HPDE6-E6E7 (cell line): ENCODE results near the gene SUB1.
A peak's percentile ranks its signal among the peaks of the same experiment; 100 is the strongest.
"Not testable (repeated sequence)": the region's sequence is repeated elsewhere in the genome, so short reads cannot be mapped to it uniquely, and the experiment has no call there.

Source experiments
- DNase-seq: peaks from one replicate; pipeline ENCODE4 v3.0.0; 2011; ENCODE audit warnings: missing footprints; ENCODE audit errors: extremely low spot score

The SUB1 gene

DNA sequence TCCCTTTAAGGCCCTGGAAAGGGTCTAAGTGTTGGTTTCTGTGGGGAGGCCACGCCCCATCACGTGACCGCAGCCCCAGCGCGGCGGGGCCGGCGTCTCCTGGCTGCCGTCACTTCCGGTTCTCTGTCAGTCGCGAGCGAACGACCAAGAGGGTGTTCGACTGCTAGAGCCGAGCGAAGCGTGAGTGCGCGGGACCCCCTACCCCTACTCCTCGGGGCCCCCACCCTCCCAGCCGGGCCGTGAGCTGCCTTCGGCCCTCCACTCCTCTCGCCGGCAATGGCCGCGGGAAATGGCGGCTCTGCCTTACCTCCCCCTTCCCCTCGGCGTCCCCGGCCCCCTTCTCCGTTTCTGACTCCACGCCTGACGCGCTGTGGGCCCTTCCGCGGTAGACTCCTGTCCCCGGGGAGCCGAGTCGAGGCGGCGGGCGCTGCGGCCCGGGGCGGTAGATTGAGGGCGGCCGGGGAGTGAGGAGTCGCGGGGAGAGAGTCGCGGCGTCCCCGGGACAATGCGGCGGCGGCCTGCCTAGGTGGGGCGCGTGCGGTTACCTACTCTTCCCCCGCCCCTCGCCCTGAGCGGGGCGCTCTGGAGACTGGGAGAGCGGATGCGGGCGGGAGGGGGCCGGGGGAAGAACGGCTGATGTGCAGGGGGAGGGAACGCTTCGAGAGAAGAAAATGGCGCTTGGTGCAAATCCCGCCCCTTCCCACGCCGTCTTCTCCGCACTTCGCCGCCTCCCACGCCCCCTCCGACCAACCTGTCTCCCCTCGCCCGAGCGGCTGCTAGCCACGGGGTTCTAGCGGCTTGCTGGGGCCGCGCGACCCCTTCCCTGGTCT, at the start of gene SUB1:
SUB1 (plus strand) TSS at position 112 of the 830 bp plus-strand sequence. CDS start 2,956 bp downstream, outside the sequence.
- peak; percentile 94 for DNase-seq

DNA sequence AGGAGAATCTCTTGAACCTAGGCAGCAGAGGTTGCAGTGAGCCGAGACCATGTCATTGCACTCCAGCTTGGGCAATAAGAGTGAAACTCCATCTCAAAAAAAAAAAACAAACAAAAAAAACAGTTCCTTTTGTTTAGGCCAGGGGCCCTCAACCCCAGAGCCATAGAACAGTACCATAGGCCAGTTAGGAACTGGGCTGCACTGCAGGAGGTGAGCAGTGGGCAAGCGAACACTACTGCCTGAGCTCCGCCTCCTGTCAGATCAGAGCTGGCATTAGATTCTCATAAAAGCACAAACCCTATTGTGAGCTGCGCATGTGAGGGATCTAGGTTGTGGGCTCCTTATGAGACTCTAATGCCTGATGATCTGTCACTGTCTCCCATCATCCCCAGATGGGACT, 49.1 kb upstream of the SUB1 start:
- no peak for DNase-seq

DNA sequence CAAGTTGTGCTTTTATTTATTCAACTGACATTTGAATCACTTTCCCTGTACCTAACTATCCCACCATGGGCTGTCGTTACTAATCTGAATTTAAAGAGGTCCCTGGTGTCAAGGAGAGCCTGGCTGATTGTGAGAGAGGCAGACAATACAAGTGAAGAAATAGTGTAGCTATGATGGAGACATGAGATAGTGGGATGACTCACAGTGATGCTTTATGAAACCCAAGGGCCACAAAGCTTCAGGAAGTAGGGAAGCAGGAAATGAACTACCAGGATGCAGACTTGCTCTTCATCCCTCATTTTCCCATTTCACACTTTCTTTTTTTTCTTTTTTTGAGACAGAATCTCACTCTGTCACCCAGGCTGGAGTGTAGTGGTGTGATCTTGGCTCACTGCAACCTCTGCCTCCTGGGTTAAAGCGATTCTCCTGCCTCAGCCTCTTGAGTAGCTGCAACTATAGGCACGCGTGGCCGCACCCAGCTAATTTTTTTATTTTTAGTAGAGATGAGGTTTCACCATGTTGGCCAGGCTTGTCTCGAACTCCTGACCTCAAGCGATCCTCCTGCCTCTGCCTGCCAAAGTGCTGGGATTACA, 47.8 kb upstream of the SUB1 start:
- peak; percentile 35 for DNase-seq

DNA sequence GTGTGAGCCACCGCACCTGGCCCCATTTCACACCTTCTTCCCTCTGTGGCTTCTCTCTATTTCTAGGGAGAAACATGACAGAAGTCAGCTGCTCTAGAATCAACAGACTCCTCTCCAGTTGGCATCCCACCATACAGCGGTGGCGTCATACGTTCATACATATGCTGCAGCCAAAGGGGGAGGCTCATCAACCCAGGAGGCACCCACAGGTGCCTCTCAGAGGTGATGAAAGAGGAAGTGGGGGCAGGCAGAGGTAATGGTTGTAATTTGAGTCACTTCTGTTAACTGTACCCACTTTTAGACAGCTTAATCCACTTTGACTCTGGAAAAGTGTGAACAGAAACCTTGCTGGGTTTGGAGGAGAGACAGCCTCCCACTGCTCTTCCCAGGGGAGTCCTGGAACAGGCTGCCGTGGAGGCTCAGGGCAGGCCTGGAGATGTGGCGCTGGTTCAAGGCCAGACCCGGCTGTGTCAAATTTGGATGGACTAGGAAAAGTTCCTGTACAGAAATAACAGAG, 47.3 kb upstream of the SUB1 start:
- no peak for DNase-seq

DNA sequence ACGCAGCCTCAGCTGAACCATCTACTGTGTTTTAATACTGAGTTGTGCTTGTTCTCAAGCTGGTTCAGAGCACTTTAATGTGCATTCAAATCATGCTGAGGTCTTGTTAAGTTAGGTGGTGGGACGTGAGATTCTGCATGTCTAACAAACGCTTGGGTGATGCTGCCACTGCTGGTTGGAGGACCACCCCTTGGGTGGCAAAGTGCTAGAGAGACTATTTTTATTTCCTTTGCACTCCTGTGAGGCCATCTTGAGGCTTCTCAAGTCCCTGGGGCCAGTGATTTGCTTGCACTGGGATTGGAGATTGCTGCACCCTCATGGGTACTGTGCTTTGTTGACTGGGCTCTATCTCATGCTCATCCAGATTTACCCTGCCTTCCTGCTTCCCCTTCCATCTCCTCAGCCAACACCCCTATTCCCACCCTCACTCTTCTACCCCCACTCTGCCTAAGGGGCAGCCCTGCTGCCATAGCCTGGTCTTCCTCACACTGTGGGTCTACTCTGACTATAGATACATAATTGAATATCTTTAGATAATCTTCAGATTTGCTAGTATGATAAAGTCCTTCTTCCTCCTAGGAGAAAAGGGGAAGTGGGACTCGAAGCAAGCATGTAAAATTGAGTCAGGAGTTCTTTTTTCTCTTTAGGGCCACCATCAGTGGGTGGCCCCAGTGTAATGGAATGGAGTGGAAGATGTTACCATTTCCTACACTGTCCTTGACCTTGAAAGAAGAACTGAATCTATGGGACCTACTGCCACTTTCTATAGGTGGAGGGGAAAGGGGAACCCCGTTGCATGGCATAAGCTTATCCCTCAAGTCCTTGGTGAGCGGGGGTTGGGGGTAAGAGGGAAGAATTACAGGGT, 45.1 kb upstream of the SUB1 start:
- DNase-seq: no peak

DNA sequence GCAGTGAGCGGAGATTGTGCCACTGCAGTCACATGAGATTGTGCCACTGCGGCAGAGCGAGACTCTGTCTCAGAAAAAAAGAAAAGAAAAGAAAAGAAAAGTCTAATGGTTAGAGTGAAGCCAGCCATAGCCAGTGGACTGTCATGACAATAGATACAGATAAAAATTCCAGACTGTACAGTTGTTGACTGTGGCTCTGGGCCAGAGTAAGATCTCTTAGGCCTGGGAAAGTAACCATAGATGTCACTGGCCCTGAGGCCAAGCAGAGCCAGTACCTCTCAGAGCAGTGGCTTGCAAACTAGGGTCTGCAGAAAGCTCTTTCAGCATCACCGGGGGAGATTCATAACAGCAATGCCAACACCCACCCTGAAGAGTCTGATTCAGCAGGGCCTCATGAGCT, 44.1 kb upstream of the SUB1 start:
- DNase-seq: no peak

DNA sequence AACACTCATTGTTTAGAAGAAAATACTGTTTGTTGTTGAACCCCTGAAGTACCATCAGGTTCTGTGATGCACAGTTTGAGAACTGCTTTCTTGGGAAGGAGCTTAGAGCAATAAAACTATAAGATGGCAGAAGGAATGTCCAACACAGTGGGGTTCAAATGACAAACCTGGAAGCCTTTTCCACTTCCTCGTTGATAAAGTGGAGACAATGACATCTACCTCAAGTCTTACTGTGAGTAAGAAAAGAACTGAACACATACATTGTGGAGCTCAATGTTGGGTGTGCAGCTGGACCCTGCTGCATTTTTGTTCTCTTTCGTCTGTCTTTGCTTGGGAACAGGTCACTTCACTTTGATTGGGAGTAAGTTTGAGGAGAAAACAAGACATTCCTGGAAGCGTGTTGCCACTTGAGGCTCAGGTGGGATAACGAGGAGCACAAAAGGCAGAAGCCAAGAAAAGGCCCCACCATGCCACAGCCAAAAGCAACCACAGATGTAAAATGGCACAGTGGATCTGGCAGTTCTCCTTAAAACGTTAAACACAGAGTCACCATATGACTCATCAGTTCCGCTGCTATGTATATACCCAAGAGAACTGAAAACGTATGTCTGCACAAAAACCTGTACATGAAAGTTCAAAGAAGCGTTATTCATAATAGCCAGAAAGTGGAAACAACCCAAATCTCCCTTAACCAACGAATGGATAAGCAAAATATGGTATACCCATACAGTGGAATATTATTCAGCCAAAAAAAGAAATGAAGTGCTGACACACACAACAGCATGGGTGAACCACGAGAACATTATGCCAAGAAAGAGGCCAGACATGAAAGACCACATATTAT, 42.9 kb upstream of the SUB1 start:
- no peak for DNase-seq

DNA sequence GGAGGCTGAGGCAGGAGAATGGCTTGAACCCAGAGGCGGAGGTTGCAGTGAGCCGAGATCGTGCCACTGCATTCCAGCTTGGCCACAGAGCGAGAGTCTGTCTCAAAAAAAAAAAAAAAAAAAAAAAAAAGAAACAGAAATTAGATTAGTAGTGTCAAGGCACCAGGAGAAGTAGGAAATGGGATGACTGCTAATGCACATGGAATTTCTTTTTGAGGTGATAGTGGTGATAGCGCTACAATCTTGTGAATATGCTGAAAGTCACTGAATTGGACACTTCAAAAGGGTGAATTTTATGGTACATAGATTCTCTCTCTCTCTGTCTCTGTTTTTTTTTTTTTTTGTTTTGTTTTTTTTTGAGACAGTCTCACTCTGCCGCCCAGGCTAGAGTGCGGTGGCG, 42.1 kb upstream of the SUB1 start:
- no peak for DNase-seq

DNA sequence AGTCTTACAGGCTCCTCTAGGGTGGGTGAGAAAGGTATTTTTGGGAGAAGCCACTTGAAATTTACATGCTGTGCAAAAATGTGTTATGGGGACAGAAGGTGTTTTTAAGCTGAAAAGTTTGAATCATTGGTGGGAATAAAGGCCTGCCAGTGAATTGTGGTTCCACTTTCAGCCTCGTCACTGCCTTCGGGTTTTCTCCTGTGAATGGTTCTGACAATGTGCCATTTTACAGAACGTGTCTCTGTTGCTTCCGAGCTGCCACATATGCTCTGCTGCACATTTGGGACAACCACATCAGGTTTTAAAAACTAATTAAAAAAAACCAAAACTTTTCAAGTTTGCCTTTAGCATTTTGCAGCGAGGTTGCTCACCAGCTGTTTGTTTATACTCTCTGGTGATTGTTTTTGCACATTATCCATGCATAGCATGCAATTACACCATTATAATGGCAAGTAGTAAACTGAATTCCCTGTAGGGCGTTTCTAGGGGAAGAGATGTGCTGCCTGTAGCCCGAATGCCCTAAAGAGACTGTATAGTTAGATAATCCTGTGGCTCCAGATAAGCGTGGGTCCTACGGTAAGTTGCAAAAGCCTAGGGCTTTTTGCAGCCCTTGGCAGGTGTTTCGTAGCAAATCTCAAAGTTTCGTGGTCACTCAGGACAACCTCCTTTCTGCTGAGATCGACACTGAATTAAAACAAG, 40.1 kb upstream of the SUB1 start:
- DNase-seq: no peak

DNA sequence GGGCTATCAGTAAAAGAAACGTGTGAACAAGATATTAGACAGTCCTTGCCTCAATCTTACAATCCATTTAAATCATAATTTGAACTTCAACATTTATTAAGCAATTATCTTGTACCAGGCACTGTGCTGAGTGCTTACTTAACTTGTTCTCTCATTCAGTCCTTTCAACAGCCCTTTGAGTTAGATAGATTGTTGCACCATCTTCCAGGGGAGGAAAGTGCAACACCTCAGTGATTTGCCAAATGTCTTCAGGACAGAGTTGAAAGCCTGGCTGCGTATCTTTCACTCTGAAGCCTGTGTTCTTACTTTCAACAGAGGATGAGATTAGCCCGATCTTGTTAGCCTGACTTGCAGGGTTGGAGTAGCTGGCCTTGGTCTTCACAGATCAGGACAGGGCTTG, 34.2 kb upstream of the SUB1 start:
- DNase-seq: no peak

DNA sequence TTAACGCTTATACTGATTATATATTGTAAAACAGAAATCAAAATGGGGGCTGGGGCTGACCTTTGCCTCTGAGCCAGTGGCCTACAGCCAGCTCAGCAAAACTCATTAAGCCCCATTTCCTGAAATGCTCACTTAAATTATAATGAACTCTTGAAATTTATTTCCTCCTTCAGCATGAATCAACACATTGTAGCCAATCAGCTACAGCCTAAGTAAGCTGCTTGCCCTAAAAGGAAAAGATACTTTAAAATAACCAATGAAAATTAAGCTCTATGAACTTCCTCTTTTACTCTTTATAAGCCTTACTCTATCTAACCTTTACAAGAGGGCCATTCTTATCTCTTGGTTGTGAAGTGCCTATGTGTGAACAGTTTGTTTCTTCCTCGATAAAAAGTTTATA, 33.5 kb upstream of the SUB1 start:
- DNase-seq: no peak

DNA sequence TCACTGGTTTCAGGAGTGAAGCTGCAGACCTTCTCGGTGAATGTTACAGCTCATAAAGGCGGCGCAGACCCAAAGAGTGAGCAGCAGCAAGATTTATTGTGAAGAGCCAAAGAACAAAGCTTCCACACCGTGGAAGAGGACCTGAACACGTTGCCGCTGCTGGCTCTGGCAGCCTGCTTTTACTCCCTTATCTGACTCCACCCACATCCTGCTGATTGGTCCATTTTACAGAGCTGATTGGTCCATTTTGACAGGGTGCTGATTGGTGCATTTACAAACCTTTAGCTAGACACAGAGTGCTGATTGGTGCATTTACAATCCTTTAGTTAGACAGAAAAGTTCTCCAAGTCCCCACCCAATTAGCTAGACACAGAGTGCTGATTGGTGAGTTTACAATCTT, 32.9 kb upstream of the SUB1 start:
- DNase-seq: not testable (repeated sequence)

DNA sequence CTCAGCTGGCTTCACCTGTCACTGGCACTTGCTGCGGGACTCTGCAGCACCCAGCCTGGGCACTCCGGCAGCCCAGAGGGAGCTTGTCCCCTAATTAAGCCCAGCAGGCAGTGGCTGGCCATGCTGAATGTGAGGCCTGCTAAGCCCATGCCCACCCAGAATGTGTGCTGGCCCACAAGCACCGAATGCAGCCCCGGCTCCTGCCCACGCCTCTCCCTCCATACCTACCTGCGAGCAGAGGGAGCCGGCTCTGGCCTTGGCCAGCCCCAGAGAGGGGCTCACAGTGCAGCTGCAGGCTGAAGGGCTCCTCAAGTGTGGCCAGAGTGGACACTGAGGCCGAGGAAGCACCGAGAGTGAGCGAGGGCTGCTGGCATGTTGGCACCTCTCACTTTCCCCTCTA, 32.4 kb upstream of the SUB1 start:
- DNase-seq: no peak

DNA sequence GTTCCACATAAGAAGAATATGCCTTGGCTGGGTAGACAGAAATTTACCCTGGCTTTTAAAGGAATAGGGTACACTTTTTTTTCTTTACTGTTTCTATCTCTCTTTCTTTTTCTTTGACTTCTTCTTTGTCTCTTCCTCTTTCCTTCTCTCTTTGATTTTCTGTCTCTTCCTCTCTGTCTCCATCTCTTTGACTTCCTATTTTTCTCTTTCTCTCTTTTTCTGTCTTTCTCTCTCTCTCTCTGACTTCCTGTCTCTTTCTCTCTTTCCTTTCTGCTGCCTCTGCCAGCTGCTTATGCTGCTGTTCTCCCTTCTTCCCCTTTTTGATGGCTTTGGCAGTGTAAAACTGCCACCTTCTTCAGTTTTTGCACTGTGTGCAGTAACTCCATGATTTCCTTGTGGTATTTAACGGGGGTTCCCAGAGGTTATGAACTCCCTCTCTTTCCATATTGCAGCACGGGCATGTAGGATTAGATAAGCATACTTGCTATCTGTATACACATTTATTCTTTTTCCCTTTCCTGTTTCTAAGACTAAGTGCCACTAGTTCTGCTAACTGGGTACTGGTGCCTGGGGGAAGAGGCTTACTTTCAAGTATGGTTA, 31.1 kb upstream of the SUB1 start:
- not testable (repeated sequence) for DNase-seq

DNA sequence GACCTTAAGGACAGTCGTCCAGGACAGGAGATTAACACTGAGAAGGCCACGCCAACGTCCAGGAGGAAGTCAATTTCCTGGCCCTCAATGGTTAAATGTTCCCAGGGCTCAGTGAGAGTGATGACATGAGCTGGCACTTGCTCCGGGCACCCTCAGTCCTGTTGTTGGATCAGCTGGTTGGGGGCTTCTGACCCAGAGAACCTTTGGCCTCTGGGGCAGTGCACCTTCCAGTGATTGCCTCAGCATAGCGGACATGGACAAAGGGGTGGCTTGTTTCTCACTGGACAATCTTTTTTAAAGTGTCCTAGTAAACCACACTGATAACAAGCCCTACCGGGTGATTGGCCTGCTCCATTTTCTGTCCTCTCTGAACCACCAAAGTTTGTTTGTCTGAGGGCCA, 28.8 kb upstream of the SUB1 start:
- not testable (repeated sequence) for DNase-seq

DNA sequence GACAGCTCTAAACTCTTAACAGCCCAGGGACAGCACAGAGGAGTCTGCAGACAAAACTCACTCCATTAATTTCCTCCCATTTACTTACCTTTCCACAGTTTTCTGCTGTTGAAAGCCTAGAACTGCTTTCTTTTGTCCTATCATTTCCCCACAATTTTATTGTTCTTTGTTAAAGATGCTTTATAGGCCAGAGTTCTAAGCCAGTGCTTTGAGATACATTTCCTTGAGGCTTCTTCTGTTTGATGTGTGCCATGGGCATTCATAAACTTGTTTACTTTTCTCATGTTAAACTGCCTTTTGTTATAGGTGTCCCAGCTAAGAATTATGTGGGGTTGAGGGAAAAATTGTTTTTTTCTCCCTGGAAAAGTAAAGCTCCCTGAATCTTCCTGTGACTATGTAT, 25.9 kb upstream of the SUB1 start:
- DNase-seq: no peak

DNA sequence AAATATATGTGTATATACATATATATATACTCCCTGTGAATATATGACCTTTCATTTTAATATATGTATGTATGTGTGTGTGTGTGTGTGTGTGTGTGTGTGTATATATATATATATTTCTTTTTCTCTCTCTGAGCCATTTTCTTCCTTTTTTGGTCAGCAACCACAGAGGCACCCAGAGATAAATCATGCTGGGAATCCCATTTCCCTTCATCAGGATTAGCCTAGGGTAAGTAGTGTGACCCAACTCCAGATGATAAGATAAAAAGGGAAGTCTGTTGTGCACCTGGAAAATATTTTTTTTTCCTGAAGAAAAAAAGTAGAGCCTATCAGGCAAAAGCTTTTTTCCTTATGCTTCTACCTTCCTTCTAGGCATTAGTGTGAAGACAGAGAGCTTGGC, 25.4 kb upstream of the SUB1 start:
- no peak for DNase-seq

DNA sequence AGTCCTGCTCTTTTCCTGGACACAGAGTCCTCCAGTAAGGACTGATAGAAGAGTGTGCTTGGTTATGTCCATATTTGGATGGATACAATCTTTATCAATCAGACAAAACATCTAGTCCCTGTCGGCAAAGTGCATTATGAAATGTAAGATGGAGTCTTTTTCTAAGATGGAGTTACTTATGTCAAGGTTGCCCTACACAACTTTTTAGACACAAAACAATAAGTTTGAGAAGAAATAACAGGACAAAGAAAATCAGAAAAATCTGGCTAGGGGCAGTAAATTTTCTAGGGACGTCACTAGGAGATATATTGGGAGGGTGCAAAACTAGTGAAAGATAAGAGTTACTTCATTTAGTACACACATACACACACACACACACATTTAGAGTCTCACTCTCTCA, 23.3 kb upstream of the SUB1 start:
- no peak for DNase-seq

DNA sequence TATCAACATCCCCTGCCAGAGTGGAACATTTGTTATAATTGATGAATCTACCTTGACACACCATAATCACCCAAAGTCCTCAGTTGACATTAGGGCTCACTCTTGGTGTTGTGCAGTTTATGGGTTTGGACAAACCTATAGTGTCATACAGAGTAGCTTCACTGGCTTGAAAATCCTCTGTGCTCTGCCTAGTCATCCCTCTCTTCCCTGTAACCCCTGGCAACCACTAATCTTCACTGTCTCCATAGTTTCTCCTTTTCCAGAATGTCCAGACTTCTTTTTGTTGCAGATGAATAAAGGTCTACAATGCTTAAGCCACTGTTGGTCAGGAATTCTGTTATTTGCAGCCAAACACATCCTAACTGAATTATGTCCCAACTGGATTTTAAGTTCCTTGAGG, 22.5 kb upstream of the SUB1 start:
- DNase-seq: no peak

DNA sequence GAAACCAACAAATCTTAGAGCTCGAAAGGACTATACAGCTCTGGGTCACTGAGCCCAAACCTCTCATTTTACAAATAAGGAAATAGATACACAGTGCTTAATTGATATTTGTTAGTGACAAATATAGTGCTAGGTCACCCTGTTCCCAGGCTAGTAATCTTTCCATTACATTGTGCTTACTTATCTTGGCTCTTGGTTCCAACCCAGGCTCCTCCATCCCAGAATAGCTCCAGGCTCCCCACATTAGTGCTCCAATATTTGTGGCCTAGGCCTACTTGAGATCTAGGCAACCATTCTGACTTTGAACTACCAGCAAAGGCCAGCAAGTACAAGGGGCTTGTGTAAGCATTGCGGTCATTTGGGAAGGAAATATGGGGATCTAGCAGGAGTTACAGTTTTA, 21.7 kb upstream of the SUB1 start:
- DNase-seq: no peak
